GM21576 (cell line): ENCODE data around the gene SERTAD4.
"Not testable (repeated sequence)": the region's sequence is repeated elsewhere in the genome, so short reads cannot be mapped to it uniquely, and the experiment has no call there.

Experiments
- ATAC-seq: cut with Tn5 transposase; IDR thresholded peaks from one replicate; pipeline ENCODE4 v1.9.1; 2021; ENCODE audit warnings: mild to moderate bottlenecking, moderate library complexity; ENCODE audit not compliant: unreplicated experiment

SERTAD4 gene

GRCh38 chr1:210257698-210258529, 25.3 kb downstream of the SERTAD4 start:
- ATAC-seq: no peak

GRCh38 chr1:210259561-210259960, 27.0 kb downstream of the SERTAD4 start:
- ATAC-seq: no peak

GRCh38 chr1:210260096-210260495, 27.5 kb downstream of the SERTAD4 start:
- ATAC-seq: no peak

- no peak for ATAC-seq
Measured at GRCh38 chr1:210262167-210262896, 29.7 kb downstream of the SERTAD4 start.

- ATAC-seq: no peak
Measured at GRCh38 chr1:210262897-210263272, 30.3 kb downstream of the SERTAD4 start.

- ATAC-seq: no peak
Measured at GRCh38 chr1:210263963-210264362, 31.4 kb downstream of the SERTAD4 start.

- ATAC-seq: no peak
Measured at GRCh38 chr1:210264496-210265380, 32.1 kb downstream of the SERTAD4 start.

- ATAC-seq: not testable (repeated sequence)
Measured at GRCh38 chr1:210265392-210265955, 32.9 kb downstream of the SERTAD4 start.

- ATAC-seq: no peak
Measured at GRCh38 chr1:210269981-210270380, 37.4 kb downstream of the SERTAD4 start.

- ATAC-seq: no peak
Measured at GRCh38 chr1:210272666-210273065, 40.1 kb downstream of the SERTAD4 start.

- no peak for ATAC-seq
Measured at GRCh38 chr1:210280221-210280620, 47.6 kb downstream of the SERTAD4 start.

GRCh38 chr1:210288116-210288515, 55.5 kb downstream of the SERTAD4 start:
- no peak for ATAC-seq

- no peak for ATAC-seq
Measured at GRCh38 chr1:210289248-210289647, 56.7 kb downstream of the SERTAD4 start.

GRCh38 chr1:210291081-210291764, 58.6 kb downstream of the SERTAD4 start:
- ATAC-seq: no peak

- no peak for ATAC-seq
Measured at GRCh38 chr1:210291786-210292230, 59.2 kb downstream of the SERTAD4 start.

- peak; percentile 67 for ATAC-seq
Measured at GRCh38 chr1:210292231-210292871, 59.8 kb downstream of the SERTAD4 start.

- no peak for ATAC-seq
Measured at GRCh38 chr1:210293171-210293607, 60.6 kb downstream of the SERTAD4 start.

- ATAC-seq: no peak
Measured at GRCh38 chr1:210294999-210295745, 62.6 kb downstream of the SERTAD4 start.
